Measurements from ENCODE around the gene C11orf58. TPM values are rescaled to one million over a fixed set of nuclear protein-coding genes. Genes with fewer than 3 reads are reported as not detected.
A peak's percentile ranks its signal among the peaks of the same experiment; 100 is the strongest.

The C11orf58 gene
- total RNA-seq, 2 experiments from 2014 or later: 114 to 133 TPM

- intact Hi-C loops (cut with micrococcal nuclease): no loop called here
- CTCF ChIA-PET: interaction anchor here (0.7 to 3.5 kb wide), 2 partner anchors 19 to 53 kb away, joined by 3 to 19 read pairs; no protein-coding TSS in a partner anchor
- POLR2A ChIA-PET: no interaction called here
- Mint-ChIP-seq H3K27me3 (no peaks in the 10 kb centered on the region), H3K4me1 (ENCODE audit: low read depth) (no peaks in the 10 kb centered on the region), H3K4me3 (no peak overlapping the region), H3K9me3 (no peaks in the 10 kb centered on the region), H3K36me3 (ENCODE audit: low read depth) (no peaks in the 10 kb centered on the region), H3K27ac (no peak overlapping the region)
- no peak for TF ChIP-seq CTCF (IDR thresholded peaks at IDR 0.05)
- ATAC-seq (no peak), DNase-seq (no peak)
Observed at GRCh38 chr11:16767957-16768356, 29.5 kb downstream of the C11orf58 start.

GRCh38 chr11:16769386-16769785, 30.9 kb downstream of the C11orf58 start:
- Mint-ChIP-seq H3K36me3 (ENCODE audit: low read depth) (no peaks in the 10 kb centered on the region), H3K9me3 (no peaks in the 10 kb centered on the region), H3K4me3 (no peak overlapping the region), H3K27ac (no peak overlapping the region), H3K27me3 (no peaks in the 10 kb centered on the region), H3K4me1 (ENCODE audit: low read depth) (no peaks in the 10 kb centered on the region)
- no peak for DNase-seq
- ChIA-PET POLR2A (no interaction called here), CTCF (interaction anchor here (3.5 kb wide), 1 partner anchor 18 kb away, joined by 19 read pairs; no protein-coding TSS in a partner anchor)
- no peak for TF ChIP-seq CTCF (IDR thresholded peaks at IDR 0.05)
- intact Hi-C loops (cut with micrococcal nuclease): no loop called here
- ATAC-seq: no peak

GRCh38 chr11:16770016-16770415, 31.6 kb downstream of the C11orf58 start:
- DNase-seq (no peak), ATAC-seq (no peak)
- Mint-ChIP-seq H3K27me3 (no peaks in the 10 kb centered on the region), H3K4me1 (ENCODE audit: low read depth) (no peaks in the 10 kb centered on the region), H3K4me3 (no peak overlapping the region), H3K36me3 (ENCODE audit: low read depth) (no peaks in the 10 kb centered on the region), H3K27ac (no peak overlapping the region), H3K9me3 (no peaks in the 10 kb centered on the region)
- CTCF ChIA-PET: interaction anchor here (3.5 kb wide), 1 partner anchor 17 kb away, joined by 19 read pairs; no protein-coding TSS in a partner anchor
- no peak for TF ChIP-seq CTCF (IDR thresholded peaks at IDR 0.05)
- intact Hi-C loops (cut with micrococcal nuclease): no loop called here
- POLR2A ChIA-PET: no interaction called here

- TF ChIP-seq CTCF (IDR thresholded peaks at IDR 0.05): no peak
- Mint-ChIP-seq H3K27ac (no peak overlapping the region), H3K4me3 (no peak overlapping the region), H3K9me3 (no peaks in the 10 kb centered on the region), H3K27me3 (no peaks in the 10 kb centered on the region), H3K36me3 (ENCODE audit: low read depth) (no peaks in the 10 kb centered on the region), H3K4me1 (ENCODE audit: low read depth) (no peaks in the 10 kb centered on the region)
- no peak for DNase-seq
- intact Hi-C loops (cut with micrococcal nuclease): no loop called here
- ChIA-PET CTCF (interaction anchor here (1.5 kb wide), 1 partner anchor 14 kb away, joined by 9 read pairs; no protein-coding TSS in a partner anchor), POLR2A (no interaction called here)
- ATAC-seq: peak; percentile 27
Observed at GRCh38 chr11:16771350-16772140, 33.1 kb downstream of the C11orf58 start.

GRCh38 chr11:16772141-16772512, 33.7 kb downstream of the C11orf58 start:
- Mint-ChIP-seq H3K27ac (no peak overlapping the region), H3K4me1 (ENCODE audit: low read depth) (no peaks in the 10 kb centered on the region), H3K36me3 (ENCODE audit: low read depth) (no peaks in the 10 kb centered on the region), H3K9me3 (no peaks in the 10 kb centered on the region), H3K4me3 (no peak overlapping the region), H3K27me3 (no peaks in the 10 kb centered on the region)
- no peak for TF ChIP-seq CTCF (IDR thresholded peaks at IDR 0.05)
- no peak for DNase-seq
- CTCF ChIA-PET: interaction anchor here (1.5 kb wide), 1 partner anchor 14 kb away, joined by 9 read pairs; no protein-coding TSS in a partner anchor
- ATAC-seq: no peak
- POLR2A ChIA-PET: interaction anchor here (0.9 kb wide), 1 partner anchor 10 kb away, joined by 3 read pairs; no protein-coding TSS in a partner anchor
- intact Hi-C loops (cut with micrococcal nuclease): no loop called here
